ENCODE measurements around the gene ZFAND4. TPM values are rescaled to one million over a fixed set of nuclear protein-coding genes. Genes with fewer than 3 reads are reported as not detected.

The ZFAND4 gene
- total RNA-seq, 1 experiment from 2014 or later, result 17.2 TPM

GRCh38 chr10:45589868-45590267 lies 82.7 kb downstream of the ZFAND4 start:
- Histone ChIP-seq H3K27me3 (ENCODE audit: insufficient read depth, low read length) (no peaks in the 10 kb centered on the region), H3K27ac (ENCODE audit: insufficient read length, low read depth, low read length) (no peak overlapping the region), H3K4me2 (ENCODE audit: insufficient read depth, insufficient read length, low read length) (no peak overlapping the region), H3K79me1 (ENCODE audit: insufficient read depth, low read depth, low read length, poor library complexity, severe bottlenecking) (no peaks in the 10 kb centered on the region), H3K79me2 (ENCODE audit: insufficient read depth, low read length) (no peaks in the 10 kb centered on the region), H3T11ph (ENCODE audit: low read length) (no peak overlapping the region), H2BK15ac (ENCODE audit: low read depth, low read length) (no peak overlapping the region), H4K8ac (replicated peaks; ENCODE audit: insufficient read length, low read depth, low read length) (no peak overlapping the region), H2BK20ac (ENCODE audit: low read depth, low read length, poor library complexity, severe bottlenecking) (no peak overlapping the region), H3K9ac (ENCODE audit: extremely low read depth, insufficient read length, low read length) (no peak overlapping the region), H3K23ac (ENCODE audit: insufficient read length, low read depth, low read length) (no peak overlapping the region), H3K9me3 (ENCODE audit: control insufficient read depth, low read depth, low read length) (no peaks in the 10 kb centered on the region), H3K4me1 (ENCODE audit: insufficient read depth, low read length) (0 out of 2 replicates have a peak, but pooled peaks cover 2% of the 10 kb centered on the region), H4K5ac (ENCODE audit: insufficient read length, low read depth, low read length) (no peak overlapping the region), H4K20me1 (ENCODE audit: control insufficient read depth, insufficient read depth, insufficient read length) (no peaks in the 10 kb centered on the region), H3K23me2 (ENCODE audit: insufficient read length, low read depth, low read length, poor library complexity, severe bottlenecking) (no peaks in the 10 kb centered on the region), H2BK5ac (ENCODE audit: insufficient read length, low read length) (no peak overlapping the region), H2AFZ (ENCODE audit: low read length) (no peak overlapping the region), H3K56ac (ENCODE audit: insufficient read length, low read depth, low read length) (no peak overlapping the region), H3K18ac (ENCODE audit: insufficient read length, low read depth, low read length) (no peak overlapping the region), H2AK5ac (ENCODE audit: insufficient read length, low read length) (no peak overlapping the region), H2BK120ac (ENCODE audit: low read depth, low read length, poor library complexity, severe bottlenecking) (no peak overlapping the region), H2BK12ac (ENCODE audit: insufficient read length, low read depth, low read length) (no peak overlapping the region), H3K14ac (ENCODE audit: insufficient read depth, low read length) (no peak overlapping the region), H3K4ac (ENCODE audit: low read depth, low read length) (no peak overlapping the region), H4K91ac (ENCODE audit: insufficient read length, low read depth, low read length) (no peak overlapping the region)
- Mint-ChIP-seq H3K36me3 (ENCODE audit: insufficient read depth in 1 of 3, low read depth in 3 of 3) (peaks cover 0 to 5% (median 1%) of the 10 kb centered on the region in 3 experiments; a peak in 2 of 7 replicates), H3K27me3 (ENCODE audit: low read depth) (peaks cover under 1% of the 10 kb centered on the region; the same call in 1 of the 2 replicates), H3K27ac (no peak overlapping the region; a peak in 1 of 7 replicates), H3K9me3 (peaks cover 5 to 7% of the 10 kb centered on the region in 2 experiments; a peak in 3 of 5 replicates), H3K4me1 (peaks cover 12 to 14% of the 10 kb centered on the region in 2 experiments), H3K4me3 (no peak overlapping the region)
- no peak for DNase-seq
- WGBS (ENCODE audit: extremely low coverage, insufficient read length, low lambda C conversion rate), result no CpG with 5 or more reads among the region's 2 CpGs
- no peak for TF ChIP-seq CTCF (conservative IDR thresholded peaks at IDR 0.05)

Data from H9 (cell line).